Measurements from ENCODE around the gene ST7. TPM values are rescaled to one million over a fixed set of nuclear protein-coding genes. Genes with fewer than 3 reads are reported as not detected.

The ST7 gene
- polyA plus RNA-seq, 1 donor from 2014 or later = 76.8 TPM

- no peaks in the 10 kb centered on the region for H3K36me3 ChIP-seq (ENCODE audit: insufficient read depth, low read length)
- H3K27ac ChIP-seq (ENCODE audit: low read length) = no peak overlapping the region
- no peaks in the 10 kb centered on the region for H4K20me1 ChIP-seq (ENCODE audit: insufficient read depth)
- no peaks in the 10 kb centered on the region for H3K9me2 ChIP-seq (ENCODE audit: insufficient read depth, low read length)
- no peaks in the 10 kb centered on the region for H3F3A ChIP-seq (ENCODE audit: insufficient read depth, low read length, poor library complexity, severe bottlenecking)
- TF ChIP-seq, protein P1, sequence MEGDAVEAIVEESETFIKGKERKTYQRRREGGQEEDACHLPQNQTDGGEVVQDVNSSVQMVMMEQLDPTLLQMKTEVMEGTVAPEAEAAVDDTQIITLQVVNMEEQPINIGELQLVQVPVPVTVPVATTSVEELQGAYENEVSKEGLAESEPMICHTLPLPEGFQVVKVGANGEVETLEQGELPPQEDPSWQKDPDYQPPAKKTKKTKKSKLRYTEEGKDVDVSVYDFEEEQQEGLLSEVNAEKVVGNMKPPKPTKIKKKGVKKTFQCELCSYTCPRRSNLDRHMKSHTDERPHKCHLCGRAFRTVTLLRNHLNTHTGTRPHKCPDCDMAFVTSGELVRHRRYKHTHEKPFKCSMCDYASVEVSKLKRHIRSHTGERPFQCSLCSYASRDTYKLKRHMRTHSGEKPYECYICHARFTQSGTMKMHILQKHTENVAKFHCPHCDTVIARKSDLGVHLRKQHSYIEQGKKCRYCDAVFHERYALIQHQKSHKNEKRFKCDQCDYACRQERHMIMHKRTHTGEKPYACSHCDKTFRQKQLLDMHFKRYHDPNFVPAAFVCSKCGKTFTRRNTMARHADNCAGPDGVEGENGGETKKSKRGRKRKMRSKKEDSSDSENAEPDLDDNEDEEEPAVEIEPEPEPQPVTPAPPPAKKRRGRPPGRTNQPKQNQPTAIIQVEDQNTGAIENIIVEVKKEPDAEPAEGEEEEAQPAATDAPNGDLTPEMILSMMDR (IDR thresholded peaks at IDR 0.05; ENCODE audit: poor library complexity, severe bottlenecking) = no peak
- TF ChIP-seq EP300 (conservative IDR thresholded peaks at IDR 0.05; ENCODE audit: poor library complexity, severe bottlenecking) = no peak
- no peak for TF ChIP-seq EZH2 (IDR thresholded peaks at IDR 0.05; ENCODE audit: borderline replicate concordance, insufficient read depth, low read length, poor library complexity, severe bottlenecking)
- TF ChIP-seq REST (IDR thresholded peaks at IDR 0.05; ENCODE audit: borderline replicate concordance) = no peak
- no peak for TF ChIP-seq POLR2AphosphoS5 (IDR thresholded peaks at IDR 0.05)
- TF ChIP-seq MXI1 (conservative IDR thresholded peaks at IDR 0.05; ENCODE audit: poor library complexity, severe bottlenecking) = no peak
- TF ChIP-seq RAD21 (conservative IDR thresholded peaks at IDR 0.05) = no peak
- no peak overlapping the region for H2AFZ ChIP-seq (ENCODE audit: low read depth, low read length)
- no peaks in the 10 kb centered on the region for H3K79me2 ChIP-seq (replicated peaks; ENCODE audit: insufficient read depth, low read length)
- no peaks in the 10 kb centered on the region for H3K27me3 ChIP-seq (ENCODE audit: insufficient read depth, low read depth, low read length)
- no peak overlapping the region for H3K4me3 ChIP-seq (ENCODE audit: low read length)
- H3K9ac ChIP-seq (ENCODE audit: low read length) = no peak overlapping the region
- no peaks in the 10 kb centered on the region for H3K9me3 ChIP-seq (ENCODE audit: low read length)
- no peak overlapping the region for H3K4me2 ChIP-seq (ENCODE audit: low read length)
These were observed 27.1 kb downstream of the ST7 start for GRCh38 chr7:116980354-116980753.

GRCh38 chr7:116981939-116982338, 28.6 kb downstream of the ST7 start:
- H3K27me3 ChIP-seq (ENCODE audit: insufficient read depth, low read depth, low read length) = no peaks in the 10 kb centered on the region
- no peaks in the 10 kb centered on the region for H3K9me2 ChIP-seq (ENCODE audit: insufficient read depth, low read length)
- no peaks in the 10 kb centered on the region for H3K36me3 ChIP-seq (ENCODE audit: insufficient read depth, low read length)
- no peak overlapping the region for H3K9ac ChIP-seq (ENCODE audit: low read length)
- H3K4me2 ChIP-seq (ENCODE audit: low read length) = no peak overlapping the region
- H4K20me1 ChIP-seq (ENCODE audit: insufficient read depth) = no peaks in the 10 kb centered on the region
- no peak overlapping the region for H3K27ac ChIP-seq (ENCODE audit: low read length)
- H3K79me2 ChIP-seq (replicated peaks; ENCODE audit: insufficient read depth, low read length) = no peaks in the 10 kb centered on the region
- H3F3A ChIP-seq (ENCODE audit: insufficient read depth, low read length, poor library complexity, severe bottlenecking) = no peaks in the 10 kb centered on the region
- no peak overlapping the region for H2AFZ ChIP-seq (ENCODE audit: low read depth, low read length)
- TF ChIP-seq EZH2 (IDR thresholded peaks at IDR 0.05; ENCODE audit: borderline replicate concordance, insufficient read depth, low read length, poor library complexity, severe bottlenecking) (no peak), REST (IDR thresholded peaks at IDR 0.05; ENCODE audit: borderline replicate concordance) (no peak), MXI1 (conservative IDR thresholded peaks at IDR 0.05; ENCODE audit: poor library complexity, severe bottlenecking) (no peak)
- no peak overlapping the region for H3K4me3 ChIP-seq (ENCODE audit: low read length)
- no peaks in the 10 kb centered on the region for H3K9me3 ChIP-seq (ENCODE audit: low read length)
